Muscle layer of colon (tissue), 2 donors: ENCODE data around the gene VSTM2L.

Experiments
- H3K27ac ChIP-seq: one replicate; pipeline ENCODE4 v1.7.0; 2013; ENCODE audit warnings: low read depth, mild to moderate bottlenecking, low read length, moderate library complexity
- H3K27me3 ChIP-seq, 2 donors: one replicate each; pipeline ENCODE4 v1.7.0; 2013; ENCODE audit warnings: low read length in 2 of 2, mild to moderate bottlenecking in 2 of 2; ENCODE audit not compliant: insufficient read depth in 2 of 2, control insufficient read depth in 1 of 2
- H3K36me3 ChIP-seq: one replicate; pipeline ENCODE4 v1.7.0; 2013; ENCODE audit warnings: mild to moderate bottlenecking, low read length; ENCODE audit not compliant: insufficient read depth
- H3K4me1 ChIP-seq: one replicate; pipeline ENCODE4 v1.7.0; 2013; ENCODE audit warnings: mild to moderate bottlenecking, low read length; ENCODE audit not compliant: insufficient read depth
- H3K4me3 ChIP-seq, 2 donors: one replicate each; pipeline ENCODE4 v1.7.0; 2013; ENCODE audit warnings: low read length in 2 of 2, low read depth in 1 of 2, mild to moderate bottlenecking in 1 of 2, moderate library complexity in 1 of 2
- H3K9ac ChIP-seq: one replicate; pipeline ENCODE4 v1.7.0; 2013; ENCODE audit warnings: low read length
- H3K9me3 ChIP-seq: one replicate; pipeline ENCODE4 v1.7.0; 2013; ENCODE audit warnings: mild to moderate bottlenecking, low read length
- donor health status: abdominal sarcoma.
- donor health status: Adenocarcinoma of cecum.

VSTM2L gene

DNA sequence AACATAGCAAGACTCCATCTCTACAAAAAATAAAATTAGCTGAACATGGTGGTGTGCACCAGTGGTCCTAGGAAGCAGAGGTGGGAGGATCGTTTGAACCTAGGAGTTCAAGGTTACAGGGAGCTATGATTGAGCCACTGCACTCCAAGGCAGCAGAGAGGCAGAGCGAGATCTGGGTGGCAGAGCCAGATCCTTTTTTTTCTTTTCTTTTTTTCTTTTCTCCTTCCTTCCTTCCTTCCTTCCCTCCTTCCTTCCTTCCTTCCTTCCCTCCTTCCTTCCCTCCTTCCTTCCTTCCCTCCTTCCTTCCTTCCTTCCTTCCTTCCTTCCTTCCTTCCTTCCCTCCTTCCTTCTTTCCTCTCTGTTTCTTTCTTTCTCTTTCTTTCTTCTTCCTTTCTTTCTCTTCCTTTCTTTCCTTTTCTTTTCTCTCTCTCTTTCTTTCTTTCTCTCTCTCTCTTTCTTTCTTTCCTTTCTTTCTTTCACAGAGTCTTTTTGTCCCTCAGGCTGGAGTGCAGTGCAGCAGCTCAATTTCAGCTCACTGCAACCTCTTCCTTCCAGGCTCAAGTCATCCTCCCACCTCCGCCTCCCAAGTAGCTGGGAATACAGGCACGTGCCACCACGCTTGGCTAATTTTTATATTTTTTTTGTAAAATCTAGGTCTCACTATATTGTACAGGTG, 9.2 kb upstream of the VSTM2L start:
- H3K9me3 ChIP-seq: no peaks in the 10 kb centered on the region
- H3K9ac ChIP-seq: no peak overlapping the region
- H3K27me3 ChIP-seq: no peaks in the 10 kb centered on the region
- H3K4me3 ChIP-seq: no peak overlapping the region
- peaks cover 17% of the 10 kb centered on the region for H3K4me1 ChIP-seq
- H3K27ac ChIP-seq: no peak overlapping the region
- no peaks in the 10 kb centered on the region for H3K36me3 ChIP-seq

DNA sequence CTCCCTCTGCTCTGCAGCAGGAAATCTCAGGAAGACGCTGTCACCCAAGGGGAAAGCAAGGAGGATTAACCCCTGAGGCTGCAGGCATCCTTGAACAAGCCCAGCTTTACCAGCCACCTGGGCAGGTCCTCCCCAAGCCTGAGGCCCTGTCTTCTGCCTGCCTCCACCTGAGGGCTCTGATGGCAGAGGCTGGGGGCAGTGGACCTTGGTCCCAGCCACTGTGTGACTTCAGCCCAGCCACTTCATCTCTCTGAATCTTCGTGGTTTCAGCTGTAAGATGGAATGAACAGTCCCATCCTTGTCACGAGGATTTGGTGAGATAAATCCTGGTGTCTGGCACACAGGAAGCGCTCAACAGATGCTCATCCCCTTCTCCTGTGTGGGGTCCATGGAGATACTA, 8.5 kb upstream of the VSTM2L start:
- no peak overlapping the region for H3K4me3 ChIP-seq
- H3K4me1 ChIP-seq: peaks cover 24% of the 10 kb centered on the region
- H3K27ac ChIP-seq: no peak overlapping the region
- H3K27me3 ChIP-seq: no peaks in the 10 kb centered on the region
- no peak overlapping the region for H3K9ac ChIP-seq
- no peaks in the 10 kb centered on the region for H3K36me3 ChIP-seq
- no peaks in the 10 kb centered on the region for H3K9me3 ChIP-seq

DNA sequence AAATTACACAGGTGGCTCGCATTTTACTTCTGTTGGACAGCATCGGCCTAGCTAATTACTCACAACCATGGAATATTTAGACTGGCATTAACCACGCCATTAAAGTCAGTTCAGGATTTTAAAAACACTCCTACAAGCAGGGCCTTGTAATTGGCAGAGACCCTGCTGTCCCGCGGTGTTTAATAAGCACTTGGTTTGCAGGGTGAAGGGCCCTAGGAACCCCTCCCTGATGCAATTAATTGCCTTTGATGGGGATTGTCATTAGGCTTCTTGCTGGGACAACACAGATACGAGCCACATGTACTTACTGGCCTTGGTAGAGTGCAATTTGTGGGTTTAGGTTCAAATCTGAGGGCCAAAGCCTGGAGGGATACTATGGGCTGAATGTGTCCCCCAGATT, 7.8 kb upstream of the VSTM2L start:
- Histone ChIP-seq H3K9me3 (no peaks in the 10 kb centered on the region), H3K27me3 (no peaks in the 10 kb centered on the region), H3K9ac (no peak overlapping the region), H3K4me3 (no peak overlapping the region), H3K36me3 (no peaks in the 10 kb centered on the region), H3K4me1 (peaks cover 24% of the 10 kb centered on the region), H3K27ac (no peak overlapping the region)

DNA sequence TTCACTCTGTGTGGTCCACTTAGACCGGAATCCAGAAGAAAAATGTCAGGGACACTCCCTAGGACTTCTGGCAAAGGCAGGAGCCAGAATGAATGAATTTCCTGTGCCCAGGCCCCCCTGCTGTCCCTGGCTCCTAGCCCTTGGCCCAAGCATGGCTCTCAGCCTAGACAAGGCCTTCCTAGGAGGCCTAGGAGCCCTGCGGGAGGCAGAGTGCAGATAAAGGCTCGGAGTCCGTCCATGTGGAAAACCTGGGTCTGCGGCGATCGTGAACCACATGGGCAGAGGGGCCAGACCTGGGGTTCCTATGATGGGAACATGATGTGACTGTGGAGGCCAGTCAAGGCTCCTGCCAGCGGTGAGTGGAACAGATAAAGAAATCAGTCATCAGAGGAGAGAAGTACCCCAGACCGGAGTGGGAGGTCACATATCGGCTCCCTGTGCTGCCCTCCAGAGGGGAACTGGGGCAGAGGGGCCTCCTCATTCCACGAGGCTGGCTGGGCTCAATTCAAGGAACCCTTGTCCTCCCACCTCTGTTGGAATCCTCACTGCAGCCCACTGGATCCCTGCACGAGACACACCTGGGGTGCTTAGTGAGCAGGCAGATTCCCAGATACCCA, 5.9 kb upstream of the VSTM2L start:
- peaks cover 17% of the 10 kb centered on the region for H3K4me1 ChIP-seq
- no peak overlapping the region for H3K9ac ChIP-seq
- H3K9me3 ChIP-seq: no peaks in the 10 kb centered on the region
- H3K36me3 ChIP-seq: no peaks in the 10 kb centered on the region
- no peak overlapping the region for H3K27ac ChIP-seq
- no peak overlapping the region for H3K4me3 ChIP-seq
- no peaks in the 10 kb centered on the region for H3K27me3 ChIP-seq

DNA sequence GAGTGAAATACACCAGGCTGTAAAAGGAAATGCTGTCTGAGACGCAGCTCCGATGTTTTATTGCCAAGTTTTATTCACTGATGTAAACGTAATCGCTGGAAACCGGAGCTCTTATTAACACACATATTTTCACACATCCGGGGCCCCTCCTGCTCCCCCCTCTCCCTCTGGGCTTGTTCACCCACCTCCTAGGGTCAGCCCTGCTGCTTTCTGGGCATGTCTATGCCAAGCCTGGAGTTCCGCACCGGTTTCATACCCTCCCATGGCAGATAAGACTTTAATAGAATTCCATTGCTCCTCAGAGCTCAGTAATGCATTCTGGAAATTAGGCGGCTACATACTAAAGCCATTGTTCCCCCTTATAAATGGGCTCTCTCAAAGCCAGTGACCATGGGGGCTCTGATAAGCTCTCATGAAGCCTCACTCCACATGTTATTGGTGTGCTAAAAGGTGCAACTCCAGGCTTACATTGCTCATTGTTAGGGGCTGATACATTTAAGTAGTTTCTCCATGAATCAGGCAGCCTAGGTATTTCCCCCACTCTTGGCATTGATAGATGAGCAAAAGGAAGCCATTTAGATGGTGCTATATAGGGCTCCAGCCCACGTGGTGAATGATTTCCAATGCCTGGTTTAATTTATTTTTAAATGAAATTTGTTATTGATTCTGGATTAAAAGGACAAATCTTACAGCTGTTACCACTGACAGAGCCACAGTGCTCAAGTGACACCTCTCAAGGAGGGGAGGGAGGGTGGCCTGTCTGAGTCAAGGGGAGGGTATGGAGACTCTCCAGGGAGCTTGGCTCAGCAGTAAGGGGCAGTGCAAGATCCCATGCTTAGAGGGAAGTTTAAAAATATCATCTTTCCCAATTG, 4.5 kb upstream of the VSTM2L start:
- H3K27me3 ChIP-seq: no peaks in the 10 kb centered on the region

DNA sequence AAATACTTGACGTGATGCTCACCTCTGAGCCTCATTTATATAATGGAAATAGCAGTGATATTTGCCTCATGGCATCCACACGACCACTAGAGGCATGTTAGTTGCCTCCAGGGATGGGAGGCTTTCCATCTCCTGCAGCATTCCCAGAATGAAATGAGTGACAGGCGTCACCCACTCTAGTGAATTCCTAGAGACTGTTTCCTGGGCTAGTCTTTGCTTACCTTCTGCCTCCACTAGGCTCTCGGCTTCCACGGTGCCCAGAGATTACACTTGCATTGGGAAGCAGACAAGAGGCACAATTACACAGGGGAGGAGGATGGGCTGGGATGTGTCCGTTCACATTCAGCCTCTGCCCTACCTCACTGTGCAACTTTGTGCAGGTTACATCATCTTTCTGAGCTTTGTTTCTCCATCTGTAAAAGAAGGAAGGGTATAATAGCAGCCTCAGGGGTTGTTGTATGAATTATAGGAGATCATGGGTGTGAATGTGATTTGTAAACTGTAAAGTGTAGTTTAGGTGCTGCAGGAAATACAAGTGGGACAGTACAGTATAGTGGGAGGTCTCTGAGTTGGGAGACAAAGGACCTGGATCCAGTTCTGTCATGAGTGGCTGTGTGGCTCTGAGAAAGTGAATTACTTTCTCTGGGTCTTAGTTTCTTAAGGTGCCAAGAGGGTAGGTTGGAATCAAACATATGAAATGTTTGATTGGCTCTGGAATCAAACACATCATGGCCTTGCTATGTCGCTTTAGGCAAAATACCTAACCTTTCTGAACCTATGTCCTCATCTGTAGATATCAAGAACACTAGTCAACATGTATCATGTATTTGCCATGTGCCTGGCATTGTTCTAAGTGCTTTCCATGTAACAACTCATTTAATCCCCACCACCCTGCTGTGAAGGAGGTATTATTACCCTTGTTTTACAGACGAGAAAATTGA, 3.6 kb upstream of the VSTM2L start:
- Histone ChIP-seq H3K27me3 (peaks cover 0 to 7% of the 10 kb centered on the region in 2 donors), H3K27ac (no peak overlapping the region), H3K9me3 (no peaks in the 10 kb centered on the region), H3K4me1 (peaks cover 27% of the 10 kb centered on the region), H3K9ac (no peak overlapping the region), H3K4me3 (no peak overlapping the region), H3K36me3 (no peaks in the 10 kb centered on the region)

More for the DNA sequence above, 4.5 kb upstream of the VSTM2L start:
- H3K9me3 ChIP-seq: no peaks in the 10 kb centered on the region
- H3K9ac ChIP-seq: no peak overlapping the region
- H3K27ac ChIP-seq: peak overlapping the region; percentile 36
- H3K4me3 ChIP-seq: no peak overlapping the region
- no peaks in the 10 kb centered on the region for H3K36me3 ChIP-seq
- peaks cover 21% of the 10 kb centered on the region for H3K4me1 ChIP-seq

DNA sequence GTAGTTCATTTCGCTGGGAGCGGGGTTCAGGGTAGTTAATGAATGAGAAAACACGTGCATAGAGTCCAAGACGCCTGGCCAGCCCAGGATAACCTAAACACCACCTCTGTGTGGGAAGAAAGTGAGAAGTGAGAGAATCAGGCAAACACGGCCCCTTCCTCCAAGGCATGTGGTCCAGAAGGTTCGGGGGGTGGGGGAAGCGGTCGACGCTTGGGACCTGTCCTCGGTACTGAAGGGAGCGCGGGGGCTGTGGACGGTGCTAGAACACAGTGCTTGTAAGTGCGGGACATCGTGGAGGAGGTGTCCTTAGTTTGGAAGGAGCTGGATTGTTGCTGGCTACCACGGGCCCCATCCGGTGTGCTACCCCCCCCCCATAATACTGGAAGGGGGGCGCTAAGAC, 1.7 kb upstream of the VSTM2L start:
- H3K27ac ChIP-seq: no peak overlapping the region
- H3K9me3 ChIP-seq: no peaks in the 10 kb centered on the region
- no peak overlapping the region for H3K4me3 ChIP-seq
- no peaks in the 10 kb centered on the region for H3K36me3 ChIP-seq
- H3K4me1 ChIP-seq: peaks cover 27% of the 10 kb centered on the region
- peaks cover 0 to 7% of the 10 kb centered on the region in 2 donors for H3K27me3 ChIP-seq
- H3K9ac ChIP-seq: no peak overlapping the region

DNA sequence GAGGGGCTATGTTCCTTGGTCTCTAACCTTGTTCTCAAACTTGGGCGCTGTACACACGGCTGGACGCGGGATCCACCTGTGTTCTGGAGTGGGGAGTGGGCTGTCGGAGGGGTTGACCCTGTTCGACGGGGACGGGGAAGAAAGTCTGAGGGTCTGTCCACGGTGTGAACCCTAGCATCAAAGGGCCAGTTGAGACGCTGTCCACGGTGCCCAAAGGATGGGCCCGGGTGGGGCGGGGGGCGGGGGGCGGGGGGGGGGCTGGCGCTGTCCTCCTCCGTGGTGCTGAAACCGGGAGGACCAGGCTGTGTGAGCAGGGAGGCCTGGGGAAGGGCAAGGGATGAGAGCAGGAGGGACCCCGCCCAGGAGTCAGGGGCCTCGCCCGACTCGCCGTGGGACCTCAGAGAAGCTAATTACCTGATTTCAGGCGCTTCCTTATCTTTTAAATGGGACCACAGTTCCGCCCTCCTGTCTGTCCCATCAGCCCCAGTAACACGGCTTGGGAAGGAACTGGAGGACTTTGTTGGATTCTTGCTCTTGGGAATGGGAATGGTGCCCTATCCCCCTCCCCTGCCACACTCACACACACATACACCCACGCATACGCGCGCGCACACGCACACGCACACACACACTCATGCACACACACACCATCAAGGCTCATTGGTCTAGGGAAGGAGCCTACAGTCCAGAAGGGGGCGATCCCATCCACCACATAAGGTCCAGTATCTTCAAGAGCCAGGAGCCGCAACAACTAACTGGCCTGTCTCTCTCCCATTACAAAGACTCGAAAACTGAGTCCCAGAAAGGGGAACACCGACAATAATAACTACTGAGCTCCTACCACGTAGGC, 1.0 kb upstream of the VSTM2L start:
- peaks cover 0 to 7% of the 10 kb centered on the region in 2 donors for H3K27me3 ChIP-seq
- H3K4me1 ChIP-seq: peaks cover 26% of the 10 kb centered on the region
- no peak overlapping the region for H3K27ac ChIP-seq
- H3K36me3 ChIP-seq: no peaks in the 10 kb centered on the region
- H3K9ac ChIP-seq: no peak overlapping the region
- H3K4me3 ChIP-seq: peak overlapping the region; percentile 14 to 50
- H3K9me3 ChIP-seq: no peaks in the 10 kb centered on the region

DNA sequence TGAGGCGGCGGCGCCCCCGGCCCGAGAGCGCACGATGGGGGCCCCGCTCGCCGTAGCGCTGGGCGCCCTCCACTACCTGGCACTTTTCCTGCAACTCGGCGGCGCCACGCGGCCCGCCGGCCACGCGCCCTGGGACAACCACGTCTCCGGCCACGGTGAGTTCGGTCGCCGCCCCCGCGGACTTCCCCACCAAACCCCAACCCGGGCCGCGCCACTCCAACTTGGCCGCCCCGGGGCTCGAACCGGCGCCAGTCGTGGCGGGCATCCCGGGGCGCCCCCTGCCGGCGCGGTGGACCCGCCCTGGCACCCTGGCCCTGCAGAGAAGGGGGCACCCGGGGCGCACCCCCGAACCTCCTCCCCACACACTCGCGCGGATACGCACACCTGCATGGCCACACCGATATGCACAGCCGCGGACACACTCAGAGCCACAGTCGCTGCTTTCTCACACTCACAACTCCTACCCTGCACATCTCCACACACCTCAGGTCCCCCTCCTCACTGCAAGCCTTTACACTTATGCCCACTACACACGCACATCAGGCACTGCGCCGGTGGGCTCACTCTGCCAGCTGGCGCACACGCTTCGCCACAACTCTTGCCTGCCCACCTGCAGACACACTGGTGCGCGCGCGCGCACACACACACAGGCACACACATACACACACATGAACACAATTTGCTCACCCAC, 535 bp downstream of the VSTM2L start:
- Histone ChIP-seq H3K4me1 (peaks cover 18% of the 10 kb centered on the region), H3K27me3 (peaks cover 0 to 7% of the 10 kb centered on the region in 2 donors), H3K9me3 (no peaks in the 10 kb centered on the region), H3K36me3 (no peaks in the 10 kb centered on the region), H3K4me3 (peak overlapping the region in 1 of 2 donors; percentile 50), H3K9ac (no peak overlapping the region), H3K27ac (no peak overlapping the region)
